ENCODE results near the gene ABCC4.

ABCC4 gene

GRCh38 chr13:95154413-95154886, 146.8 kb downstream of the ABCC4 start:
- Histone ChIP-seq H3K4me3 (ENCODE audit: low read depth, low read length) (no peak overlapping the region), H3K27ac (ENCODE audit: extremely low read depth, low read depth, low read length) (no peak overlapping the region), H3K36me3 (ENCODE audit: control insufficient read depth in 2 of 2, insufficient read depth in 1 of 2, low read length in 2 of 2) (no peaks in the 10 kb centered on the region), H3K4me1 (ENCODE audit: control insufficient read depth, insufficient read depth, low read length) (peaks cover 8% of the 10 kb centered on the region), H3K9me3 (ENCODE audit: control insufficient read depth, insufficient read depth, low read depth, low read length) (no peaks in the 10 kb centered on the region)
- ChIA-PET CTCF (interaction anchor here (0.6 kb wide), 2 partner anchors 377 to 950 kb away, joined by 3 read pairs; no protein-coding TSS in a partner anchor), POLR2A (no interaction called here)
- TF ChIP-seq ZFP37 (tag by site-specific recombination; IDR thresholded peaks at IDR 0.05) = no peak
- no peak for TF ChIP-seq ZNF10 (tag by site-specific recombination; IDR thresholded peaks at IDR 0.05)
- TF ChIP-seq ZNF335 (tag by site-specific recombination; conservative IDR thresholded peaks at IDR 0.05) = no peak
- no peak for TF ChIP-seq ZNF473 (tag by site-specific recombination; IDR thresholded peaks at IDR 0.05)
- peak; percentile 79 for TF ChIP-seq ZNF18 (tag by site-specific recombination; IDR thresholded peaks at IDR 0.05)
- peak; percentile 70 for TF ChIP-seq FEZF1 (tag by site-specific recombination; IDR thresholded peaks at IDR 0.05)
- no peak for TF ChIP-seq HOXC10 (CRISPR knock-in tag; IDR thresholded peaks at IDR 0.05)
- no peak for TF ChIP-seq ZNF645 (tag by site-specific recombination; IDR thresholded peaks at IDR 0.05)
- TF ChIP-seq ZNF48 (tag by site-specific recombination; IDR thresholded peaks at IDR 0.05) = no peak
- no peak for TF ChIP-seq ZNF830 (tag by site-specific recombination; IDR thresholded peaks at IDR 0.05; ENCODE audit: low read depth)
- no peak for TF ChIP-seq ZNF488 (tag by site-specific recombination; IDR thresholded peaks at IDR 0.05)
- TF ChIP-seq, protein P1, sequence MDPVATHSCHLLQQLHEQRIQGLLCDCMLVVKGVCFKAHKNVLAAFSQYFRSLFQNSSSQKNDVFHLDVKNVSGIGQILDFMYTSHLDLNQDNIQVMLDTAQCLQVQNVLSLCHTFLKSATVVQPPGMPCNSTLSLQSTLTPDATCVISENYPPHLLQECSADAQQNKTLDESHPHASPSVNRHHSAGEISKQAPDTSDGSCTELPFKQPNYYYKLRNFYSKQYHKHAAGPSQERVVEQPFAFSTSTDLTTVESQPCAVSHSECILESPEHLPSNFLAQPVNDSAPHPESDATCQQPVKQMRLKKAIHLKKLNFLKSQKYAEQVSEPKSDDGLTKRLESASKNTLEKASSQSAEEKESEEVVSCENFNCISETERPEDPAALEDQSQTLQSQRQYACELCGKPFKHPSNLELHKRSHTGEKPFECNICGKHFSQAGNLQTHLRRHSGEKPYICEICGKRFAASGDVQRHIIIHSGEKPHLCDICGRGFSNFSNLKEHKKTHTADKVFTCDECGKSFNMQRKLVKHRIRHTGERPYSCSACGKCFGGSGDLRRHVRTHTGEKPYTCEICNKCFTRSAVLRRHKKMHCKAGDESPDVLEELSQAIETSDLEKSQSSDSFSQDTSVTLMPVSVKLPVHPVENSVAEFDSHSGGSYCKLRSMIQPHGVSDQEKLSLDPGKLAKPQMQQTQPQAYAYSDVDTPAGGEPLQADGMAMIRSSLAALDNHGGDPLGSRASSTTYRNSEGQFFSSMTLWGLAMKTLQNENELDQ (tag by site-specific recombination; IDR thresholded peaks at IDR 0.05; ENCODE audit: low read depth) = no peak
- TF ChIP-seq ZNF184 (tag by site-specific recombination; IDR thresholded peaks at IDR 0.05) = no peak
- no peak for TF ChIP-seq KLF10 (tag by site-specific recombination; IDR thresholded peaks at IDR 0.05)
- TF ChIP-seq ZNF391 (tag by site-specific recombination; IDR thresholded peaks at IDR 0.05; ENCODE audit: borderline replicate concordance, low read depth) = no peak
- no peak for TF ChIP-seq ZNF510 (tag by site-specific recombination; IDR thresholded peaks at IDR 0.05; ENCODE audit: insufficient replicate concordance)
- TF ChIP-seq, protein P2, sequence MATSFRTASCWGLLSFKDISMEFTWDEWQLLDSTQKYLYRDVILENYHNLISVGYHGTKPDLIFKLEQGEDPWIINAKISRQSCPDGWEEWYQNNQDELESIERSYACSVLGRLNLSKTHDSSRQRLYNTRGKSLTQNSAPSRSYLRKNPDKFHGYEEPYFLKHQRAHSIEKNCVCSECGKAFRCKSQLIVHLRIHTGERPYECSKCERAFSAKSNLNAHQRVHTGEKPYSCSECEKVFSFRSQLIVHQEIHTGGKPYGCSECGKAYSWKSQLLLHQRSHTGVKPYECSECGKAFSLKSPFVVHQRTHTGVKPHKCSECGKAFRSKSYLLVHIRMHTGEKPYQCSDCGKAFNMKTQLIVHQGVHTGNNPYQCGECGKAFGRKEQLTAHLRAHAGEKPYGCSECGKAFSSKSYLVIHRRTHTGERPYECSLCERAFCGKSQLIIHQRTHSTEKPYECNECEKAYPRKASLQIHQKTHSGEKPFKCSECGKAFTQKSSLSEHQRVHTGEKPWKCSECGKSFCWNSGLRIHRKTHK (tag by site-specific recombination; IDR thresholded peaks at IDR 0.05) = no peak
- no peak for TF ChIP-seq ZNF121 (tag by site-specific recombination; IDR thresholded peaks at IDR 0.05)
- TF ChIP-seq, protein P3, sequence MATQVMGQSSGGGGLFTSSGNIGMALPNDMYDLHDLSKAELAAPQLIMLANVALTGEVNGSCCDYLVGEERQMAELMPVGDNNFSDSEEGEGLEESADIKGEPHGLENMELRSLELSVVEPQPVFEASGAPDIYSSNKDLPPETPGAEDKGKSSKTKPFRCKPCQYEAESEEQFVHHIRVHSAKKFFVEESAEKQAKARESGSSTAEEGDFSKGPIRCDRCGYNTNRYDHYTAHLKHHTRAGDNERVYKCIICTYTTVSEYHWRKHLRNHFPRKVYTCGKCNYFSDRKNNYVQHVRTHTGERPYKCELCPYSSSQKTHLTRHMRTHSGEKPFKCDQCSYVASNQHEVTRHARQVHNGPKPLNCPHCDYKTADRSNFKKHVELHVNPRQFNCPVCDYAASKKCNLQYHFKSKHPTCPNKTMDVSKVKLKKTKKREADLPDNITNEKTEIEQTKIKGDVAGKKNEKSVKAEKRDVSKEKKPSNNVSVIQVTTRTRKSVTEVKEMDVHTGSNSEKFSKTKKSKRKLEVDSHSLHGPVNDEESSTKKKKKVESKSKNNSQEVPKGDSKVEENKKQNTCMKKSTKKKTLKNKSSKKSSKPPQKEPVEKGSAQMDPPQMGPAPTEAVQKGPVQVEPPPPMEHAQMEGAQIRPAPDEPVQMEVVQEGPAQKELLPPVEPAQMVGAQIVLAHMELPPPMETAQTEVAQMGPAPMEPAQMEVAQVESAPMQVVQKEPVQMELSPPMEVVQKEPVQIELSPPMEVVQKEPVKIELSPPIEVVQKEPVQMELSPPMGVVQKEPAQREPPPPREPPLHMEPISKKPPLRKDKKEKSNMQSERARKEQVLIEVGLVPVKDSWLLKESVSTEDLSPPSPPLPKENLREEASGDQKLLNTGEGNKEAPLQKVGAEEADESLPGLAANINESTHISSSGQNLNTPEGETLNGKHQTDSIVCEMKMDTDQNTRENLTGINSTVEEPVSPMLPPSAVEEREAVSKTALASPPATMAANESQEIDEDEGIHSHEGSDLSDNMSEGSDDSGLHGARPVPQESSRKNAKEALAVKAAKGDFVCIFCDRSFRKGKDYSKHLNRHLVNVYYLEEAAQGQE (tag by site-specific recombination; IDR thresholded peaks at IDR 0.05) = no peak
- TF ChIP-seq ZNF529 (tag by site-specific recombination; IDR thresholded peaks at IDR 0.05; ENCODE audit: insufficient replicate concordance) = no peak
- no peak for TF ChIP-seq MYNN (tag by site-specific recombination; IDR thresholded peaks at IDR 0.05; ENCODE audit: borderline replicate concordance)
- TF ChIP-seq ZNF223 (tag by site-specific recombination; IDR thresholded peaks at IDR 0.05) = no peak
- TF ChIP-seq SALL2 (tag by site-specific recombination; IDR thresholded peaks at IDR 0.05; ENCODE audit: borderline replicate concordance) = no peak
- TF ChIP-seq OSR2 (tag by site-specific recombination; IDR thresholded peaks at IDR 0.05) = peak; percentile 95
- TF ChIP-seq ZNF624 (tag by site-specific recombination; IDR thresholded peaks at IDR 0.05) = no peak
- no peak for TF ChIP-seq HIC1 (tag by site-specific recombination; IDR thresholded peaks at IDR 0.05)
